ENCODE measurements around the gene MSH5. TPM values are rescaled to one million over a fixed set of nuclear protein-coding genes. Genes with fewer than 3 reads are reported as not detected.

Gene MSH5
- total and polyA plus RNA-seq, 2 of the 13 experiments (the other 11 are each of a cell fraction or from before 2014, with no cell fraction given) = 10.2 to 38.7 TPM

GRCh38 chr6:31737991-31738979 is 1.5 kb upstream of the MSH5 start (continued):
- TF ChIP-seq ZNF333 (CRISPR knock-in tag; IDR thresholded peaks at IDR 0.05; ENCODE audit: borderline replicate concordance) = peak; percentile 81; the same call in 1 of the 2 replicates
- peak; percentile 81; the same call in 1 of the 2 replicates for TF ChIP-seq ZNF788 (CRISPR knock-in tag; IDR thresholded peaks at IDR 0.05; ENCODE audit: borderline replicate concordance)
- peak; percentile 45 for TF ChIP-seq GATAD1 (CRISPR knock-in tag; IDR thresholded peaks at IDR 0.05)
- TF ChIP-seq FOXP1 (IDR thresholded peaks at IDR 0.05) = no peak; the same call in 1 of the 2 replicates
- peak; percentile 95 for TF ChIP-seq FOXP1 (CRISPR knock-in tag; IDR thresholded peaks at IDR 0.05)
- TF ChIP-seq ZNF12 (CRISPR knock-in tag; IDR thresholded peaks at IDR 0.05) = peak; percentile 64; the same call in 1 of the 2 replicates
- TF ChIP-seq TBX2 (CRISPR knock-in tag; IDR thresholded peaks at IDR 0.05; ENCODE audit: borderline replicate concordance) = peak; percentile 100
- TF ChIP-seq POLR2G (IDR thresholded peaks at IDR 0.05; ENCODE audit: low read depth, low read length) = peak; percentile 59
- TF ChIP-seq KLF13 (CRISPR knock-in tag; IDR thresholded peaks at IDR 0.05) = no peak
- TF ChIP-seq SIX4 (CRISPR knock-in tag; IDR thresholded peaks at IDR 0.05) = peak; percentile 60
- no peak; the same call in 1 of the 2 replicates for TF ChIP-seq KMT2A (CRISPR knock-in tag; IDR thresholded peaks at IDR 0.05)
- TF ChIP-seq ZNF225 (CRISPR knock-in tag; IDR thresholded peaks at IDR 0.05) = no peak
- TF ChIP-seq TFAP4 (IDR thresholded peaks at IDR 0.05; ENCODE audit: borderline replicate concordance, low read depth) = peak; percentile 41; the same call in 1 of the 2 replicates
- TF ChIP-seq SAP130 (CRISPR knock-in tag; IDR thresholded peaks at IDR 0.05; ENCODE audit: low read depth) = peak; percentile 96
- peak; percentile 94 for TF ChIP-seq TBX3 (IDR thresholded peaks at IDR 0.05; ENCODE audit: borderline replicate concordance)
- peak; percentile 31; the same call in 1 of the 2 replicates for TF ChIP-seq ELF1 (CRISPR knock-in tag; IDR thresholded peaks at IDR 0.05)
- peak; percentile 44 for TF ChIP-seq CTCF (CRISPR knock-in tag; IDR thresholded peaks at IDR 0.05)
- no peak for TF ChIP-seq ZNF337 (CRISPR knock-in tag; IDR thresholded peaks at IDR 0.05; ENCODE audit: borderline replicate concordance, low read depth)
- peak; percentile 49; the same call in 1 of the 2 replicates for TF ChIP-seq TFDP1 (CRISPR knock-in tag; IDR thresholded peaks at IDR 0.05; ENCODE audit: borderline replicate concordance)
- peak; percentile 75 for TF ChIP-seq HOXA3 (CRISPR knock-in tag; IDR thresholded peaks at IDR 0.05)
- peak; percentile 34; the same call in 1 of the 2 replicates for TF ChIP-seq MAZ (IDR thresholded peaks at IDR 0.05; ENCODE audit: borderline replicate concordance, low read depth, low read length)
- peak; percentile 79 for TF ChIP-seq MAZ (CRISPR knock-in tag; IDR thresholded peaks at IDR 0.05; ENCODE audit: low read depth)
- TF ChIP-seq SOX5 (CRISPR knock-in tag; IDR thresholded peaks at IDR 0.05; ENCODE audit: borderline replicate concordance) = peak; percentile 84; the same call in 1 of the 2 replicates
- TF ChIP-seq SOX6 (IDR thresholded peaks at IDR 0.05) = no peak
- peak; percentile 85 for TF ChIP-seq SOX6 (CRISPR knock-in tag; IDR thresholded peaks at IDR 0.05)
- peak; percentile 47; the same call in 1 of the 2 replicates for TF ChIP-seq ZFP36L1 (CRISPR knock-in tag; IDR thresholded peaks at IDR 0.05)
- TF ChIP-seq ZNF577 (CRISPR knock-in tag; IDR thresholded peaks at IDR 0.05; ENCODE audit: borderline replicate concordance, low read depth) = 0 out of 2 replicates have a peak, but pooled peaks have one; percentile 18
- TF ChIP-seq ZNF224 (CRISPR knock-in tag; IDR thresholded peaks at IDR 0.05) = 0 out of 2 replicates have a peak, but pooled peaks have one; percentile 46

Measured in HepG2 (cell line).